Amniotic stem cell (primary cell): ENCODE data around the gene CKM.

Experiments
- DNase-seq: peaks from one replicate; lab custom pipeline; 2025; lab: John Stamatoyannopoulos, UW

CKM gene

DNA sequence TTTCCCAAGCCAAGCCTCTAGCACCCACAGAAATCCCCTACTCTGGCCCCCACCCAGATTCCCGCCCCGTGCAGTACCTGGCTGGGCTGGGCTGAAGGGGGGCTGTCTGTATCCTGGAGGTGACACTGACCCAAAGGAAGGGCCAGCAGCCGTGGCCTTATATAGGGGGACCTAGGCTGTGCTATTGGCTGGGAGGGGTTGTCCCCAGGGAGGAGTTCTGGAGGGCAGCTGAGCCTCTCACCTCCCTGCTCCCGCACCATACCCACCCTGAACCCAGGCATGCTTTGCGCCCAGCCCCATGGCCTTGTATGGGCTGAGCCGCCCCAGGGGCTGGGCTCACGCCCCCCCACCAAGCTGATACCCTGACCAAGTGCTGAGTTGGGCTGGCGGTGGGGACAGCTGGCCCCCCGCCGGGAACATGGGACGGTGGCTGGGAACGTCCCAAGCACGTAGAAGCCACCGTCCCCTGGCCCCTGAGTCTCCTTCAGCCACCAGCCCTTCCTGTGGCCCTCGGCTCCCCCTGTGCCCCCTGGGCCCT is at the start of gene CKM:
CKM (minus strand) TSS at position 132 of the 538 bp plus-strand sequence. CDS start 3,162 bp downstream, outside the sequence.
- DNase-seq, result no peak

DNA sequence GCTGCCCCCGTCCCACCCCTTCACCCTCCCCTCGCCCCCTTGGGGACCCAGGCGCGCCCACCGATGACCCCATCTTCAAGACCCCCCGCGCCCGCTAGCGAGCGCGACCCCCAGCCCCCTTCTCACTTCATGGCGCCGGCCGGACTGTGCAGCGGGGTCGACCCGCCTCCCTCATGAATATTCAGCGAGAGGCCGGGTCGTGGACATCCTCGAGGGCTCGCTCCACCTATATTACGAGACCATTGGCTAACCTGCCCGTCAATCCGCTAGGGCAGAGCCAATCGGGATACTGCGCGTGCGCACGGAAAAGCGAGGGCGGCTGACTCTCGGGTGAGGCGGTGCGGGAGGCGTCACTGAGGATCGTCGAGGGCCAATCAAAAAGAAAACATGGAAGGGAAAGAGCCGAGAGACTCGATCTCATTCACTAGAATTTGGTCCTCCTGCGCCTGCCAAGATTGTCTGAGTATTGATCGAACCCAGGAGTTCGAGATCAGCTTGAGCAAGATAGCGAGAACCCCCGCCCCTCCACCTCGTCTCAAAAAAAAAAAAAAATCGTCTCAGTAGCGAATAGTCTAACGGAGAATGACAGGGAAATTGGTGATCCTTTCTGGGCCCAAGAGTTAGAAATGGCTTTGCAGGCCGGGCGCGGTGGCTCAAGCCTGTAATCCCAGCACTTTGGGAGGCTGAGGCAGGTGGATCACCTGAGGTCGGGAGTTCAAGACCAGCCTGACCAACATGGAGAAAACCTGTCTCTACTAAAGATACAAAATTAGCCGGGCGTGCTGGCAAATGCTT is 47.9 kb upstream of the CKM start, which contains the start of gene ERCC2:
ERCC2 (minus strand) TSS at position 164 of the 795 bp plus-strand sequence; CDS start at position 131, 33 bp downstream.
- DNase-seq, result peak; percentile 98

DNA sequence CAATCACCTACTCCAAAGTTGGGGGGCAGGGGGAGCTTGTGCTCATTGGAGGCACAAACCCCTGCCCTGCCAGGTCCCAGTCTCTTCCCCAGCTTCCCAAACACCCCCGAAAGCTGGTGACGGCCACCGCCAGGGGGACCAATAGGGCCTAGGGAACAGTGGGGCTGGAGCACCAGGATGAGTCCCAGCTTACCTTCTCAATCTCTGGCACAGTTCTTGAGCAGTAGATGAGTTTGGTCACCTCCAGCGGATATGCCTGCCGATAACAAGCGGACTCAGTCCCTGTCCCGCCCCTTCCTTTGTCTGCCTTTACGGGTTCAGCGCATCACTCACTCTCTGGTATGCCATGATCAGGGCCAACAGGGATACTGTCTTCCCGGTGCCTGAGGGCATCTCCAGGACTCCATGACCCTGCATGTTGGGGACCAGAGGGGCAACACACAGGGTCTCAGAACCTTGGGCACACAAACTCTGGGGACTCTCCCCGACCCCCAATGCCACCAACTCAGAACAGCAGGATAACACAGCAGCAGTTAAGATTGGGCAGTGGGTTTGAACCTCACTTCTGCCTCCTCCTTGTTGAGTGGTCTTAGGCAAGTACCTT is 46.2 kb upstream of the CKM start:
- no peak for DNase-seq

DNA sequence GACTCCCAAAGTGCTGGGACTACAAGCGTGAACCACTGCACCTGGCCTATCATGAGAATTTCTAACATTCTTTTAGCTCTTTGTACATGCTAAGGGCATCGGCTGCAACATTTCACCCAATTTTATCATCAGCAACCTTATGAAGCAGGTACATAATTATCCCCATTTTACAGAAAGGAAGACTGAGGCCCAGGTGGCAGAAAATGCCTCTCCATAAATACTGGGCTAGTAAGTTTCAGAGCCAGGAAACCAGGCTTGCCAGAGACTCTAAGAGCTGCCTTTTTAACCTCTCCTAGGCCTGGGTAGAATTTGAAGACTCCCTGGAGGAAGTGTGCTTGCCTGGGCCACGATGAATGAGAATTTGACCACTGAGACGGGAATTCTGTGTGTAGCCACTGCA is 45.5 kb upstream of the CKM start:
- no peak for DNase-seq

DNA sequence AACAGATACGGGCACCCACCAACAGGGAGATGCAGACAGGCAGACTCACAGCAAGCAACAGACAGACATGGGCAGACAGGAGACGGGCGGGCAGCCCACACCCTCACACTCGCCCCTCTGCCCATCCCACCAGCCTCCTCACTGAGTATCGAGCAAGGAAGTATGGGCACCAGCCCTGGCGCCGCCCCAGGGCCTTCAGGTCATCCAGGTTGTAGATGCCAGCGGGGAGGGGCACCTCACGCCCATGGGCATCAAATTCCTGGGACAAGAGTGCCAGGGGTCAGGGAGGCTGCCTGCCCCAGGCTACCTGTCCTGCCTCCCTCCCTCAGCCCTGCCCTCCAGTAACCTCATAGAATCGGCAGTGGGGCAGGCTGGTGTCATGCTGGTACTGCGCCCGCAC is 42.0 kb upstream of the CKM start:
- DNase-seq, result no peak

DNA sequence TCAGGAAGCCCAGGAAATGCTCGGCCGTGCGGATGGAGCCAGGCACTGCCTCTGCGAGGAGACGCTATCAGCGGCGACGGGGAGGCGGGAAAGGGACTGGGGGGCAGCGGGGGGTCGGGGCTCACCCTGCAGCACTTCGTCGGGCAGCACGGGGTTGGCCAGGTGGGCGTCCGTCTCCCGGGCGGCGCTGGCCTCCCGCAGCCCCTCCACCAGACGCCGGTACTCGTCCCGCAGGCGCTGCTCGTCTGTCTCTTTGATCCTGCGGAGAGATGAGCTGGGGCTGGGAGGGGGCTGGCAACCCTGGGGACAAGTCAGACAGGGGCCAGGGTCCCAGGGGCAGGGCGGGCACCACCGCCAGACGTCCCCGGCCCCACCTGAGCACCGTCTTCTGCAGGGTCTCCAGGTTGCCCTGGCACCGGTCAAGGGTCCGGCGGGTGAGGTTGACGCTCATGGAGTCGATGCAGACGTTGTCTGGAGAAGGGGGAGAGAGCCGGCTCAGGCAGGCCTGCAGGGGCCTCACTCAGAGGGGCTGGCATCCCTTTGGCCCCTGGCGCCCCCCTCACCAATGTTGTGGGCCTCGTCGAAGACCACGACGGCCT is 41.3 kb upstream of the CKM start:
- DNase-seq, result no peak

DNA sequence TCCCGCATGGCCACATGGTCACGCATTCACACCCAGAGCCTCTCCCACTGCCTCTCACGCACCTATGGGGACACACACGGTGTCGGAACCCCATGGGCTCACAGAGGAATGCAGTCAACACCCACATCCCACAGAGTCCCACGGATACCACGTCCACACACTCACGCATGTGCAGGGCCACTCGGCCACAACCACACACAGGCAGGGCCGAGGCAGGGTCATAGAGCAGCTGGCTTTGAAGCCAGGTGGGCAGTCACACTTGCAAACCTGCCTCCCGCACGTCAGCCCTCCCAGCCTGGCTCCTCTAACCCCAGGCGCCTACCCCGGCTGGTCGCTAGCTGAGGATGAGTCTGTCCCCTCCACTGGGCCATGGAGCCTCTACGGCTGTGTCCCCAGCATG is 39.6 kb upstream of the CKM start:
- no peak for DNase-seq

DNA sequence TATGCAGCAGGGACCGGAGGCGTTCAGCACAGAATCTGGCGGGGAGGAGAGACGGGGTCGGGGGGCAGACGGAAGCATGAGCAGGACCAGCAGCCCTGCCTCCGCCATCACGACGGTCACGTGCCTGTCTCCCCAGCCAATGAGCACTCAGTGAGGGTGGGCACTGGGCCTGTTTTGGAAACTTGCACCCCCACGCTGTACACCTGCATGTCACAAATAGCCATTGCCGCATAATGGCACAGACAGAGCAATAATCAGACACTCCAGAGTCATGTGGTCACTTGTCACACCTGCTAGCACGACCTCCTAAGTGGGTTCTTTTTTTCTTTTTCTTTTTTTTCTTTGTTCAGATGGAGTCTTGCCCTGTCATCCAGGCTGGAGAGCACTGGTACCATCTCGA is 38.9 kb upstream of the CKM start:
- DNase-seq, result no peak

DNA sequence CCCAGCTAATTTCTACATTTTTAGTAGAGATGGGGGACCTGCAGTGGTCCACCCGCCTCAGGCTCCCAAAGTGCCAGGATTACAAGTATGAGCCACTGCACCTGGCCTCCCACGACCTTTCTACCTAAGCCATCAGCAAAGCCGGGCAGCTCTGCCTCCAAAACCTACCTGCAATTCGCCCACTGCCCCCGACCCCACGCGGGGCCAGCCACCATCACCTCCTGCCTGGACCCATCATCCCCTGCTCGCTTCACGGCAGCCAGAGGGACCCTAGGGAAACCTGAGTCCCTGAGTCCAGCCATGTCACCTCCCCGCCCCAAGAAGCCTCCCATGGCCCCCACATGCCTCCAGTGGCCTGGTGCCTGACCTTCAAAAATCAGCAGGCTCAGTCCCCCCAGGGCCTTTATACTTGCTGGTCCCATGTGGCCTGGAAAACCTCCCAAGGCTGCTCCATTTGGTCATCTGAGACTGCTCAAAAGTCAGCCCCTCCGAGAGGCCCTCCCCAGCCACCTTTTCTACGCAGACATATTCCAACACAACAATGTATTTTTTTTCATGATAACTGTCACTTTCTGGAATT is 35.6 kb upstream of the CKM start:
- DNase-seq, result no peak

DNA sequence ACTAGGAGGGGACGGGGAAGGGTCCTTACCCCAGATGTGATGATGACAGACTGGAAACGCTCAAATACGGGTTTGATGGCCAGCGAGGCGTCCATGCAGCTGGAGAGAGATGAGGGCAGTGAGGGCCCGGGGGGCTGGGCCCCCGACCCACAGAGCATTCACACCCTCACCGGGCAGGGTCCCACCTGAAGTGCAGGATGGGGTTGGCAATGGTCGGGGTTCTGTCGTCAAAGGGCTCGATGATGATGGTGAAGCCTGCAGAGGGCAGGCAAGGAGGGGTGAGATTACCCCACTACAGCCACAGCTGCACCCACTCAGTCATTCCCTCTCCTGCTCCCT is 34.7 kb upstream of the CKM start:
- DNase-seq, result no peak

DNA sequence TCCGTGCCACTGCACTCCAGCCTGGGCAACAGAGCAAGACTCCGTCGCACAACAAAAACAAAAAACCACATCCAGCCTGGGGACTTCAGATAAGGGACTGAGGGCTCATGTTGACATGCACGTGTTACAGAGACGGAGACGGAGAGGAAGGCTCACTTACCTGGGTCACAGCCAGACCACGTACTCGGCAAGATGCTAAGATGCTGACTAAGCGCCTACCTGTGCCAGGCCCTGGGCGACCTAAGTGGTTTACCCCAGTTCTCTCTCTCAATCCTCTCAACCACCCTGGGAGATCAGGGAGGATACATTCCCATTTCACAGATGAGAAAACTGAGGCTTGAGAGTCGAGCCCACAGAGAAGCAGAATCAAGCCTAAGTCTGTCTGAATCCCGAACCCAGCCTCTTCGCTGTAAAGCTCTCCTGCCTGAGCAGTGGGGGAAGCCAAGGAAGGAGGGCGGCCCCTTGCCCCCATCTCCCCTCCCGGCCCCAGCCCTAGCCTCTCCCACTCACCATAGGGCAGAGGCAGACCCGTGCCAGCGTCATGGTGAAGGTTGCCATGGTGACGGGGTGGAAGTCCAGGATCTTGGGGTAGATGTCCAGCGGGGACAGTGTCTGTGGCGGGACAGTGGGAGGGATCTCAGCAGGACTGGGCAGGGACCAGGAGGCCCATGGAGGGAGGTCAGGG is 34.2 kb upstream of the CKM start:
- no peak for DNase-seq

DNA sequence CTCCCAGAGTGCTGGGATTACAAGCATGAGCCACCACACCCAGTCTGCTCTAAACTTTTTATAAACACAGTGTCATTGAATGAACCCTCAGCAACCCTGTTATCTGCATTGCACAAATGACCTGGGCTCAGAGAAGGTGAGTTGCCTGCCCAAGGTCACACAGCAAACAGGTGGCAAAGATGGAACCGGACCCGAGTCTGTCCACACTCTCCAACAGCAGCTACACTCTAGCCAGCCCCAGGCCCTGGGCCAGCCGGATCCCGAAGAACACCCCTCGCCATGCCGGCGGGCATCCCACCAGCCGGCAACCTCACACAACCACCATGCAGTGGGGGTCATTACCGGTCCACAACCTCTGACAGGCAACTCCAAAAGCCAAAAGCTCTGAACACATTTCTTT is 33.2 kb upstream of the CKM start:
- no peak for DNase-seq

DNA sequence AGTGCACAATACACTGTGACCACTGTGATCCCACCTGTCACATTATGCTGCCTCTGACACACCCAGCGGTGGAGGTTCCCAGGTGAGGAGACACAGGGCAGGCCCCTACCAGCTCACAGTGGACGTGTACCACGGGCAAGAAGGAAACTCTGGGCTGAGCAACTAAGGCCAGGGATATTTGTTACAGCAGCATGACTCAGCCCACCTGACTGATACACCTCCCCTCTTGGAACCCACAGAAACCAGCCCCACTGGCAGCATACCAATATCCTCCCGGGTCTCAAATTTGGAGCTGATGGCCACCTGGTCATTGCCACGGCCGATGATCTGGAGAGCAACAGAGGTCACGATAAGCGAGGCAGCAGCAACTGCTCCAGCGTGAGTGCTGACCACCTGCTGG is 32.7 kb upstream of the CKM start:
- no peak for DNase-seq

DNA sequence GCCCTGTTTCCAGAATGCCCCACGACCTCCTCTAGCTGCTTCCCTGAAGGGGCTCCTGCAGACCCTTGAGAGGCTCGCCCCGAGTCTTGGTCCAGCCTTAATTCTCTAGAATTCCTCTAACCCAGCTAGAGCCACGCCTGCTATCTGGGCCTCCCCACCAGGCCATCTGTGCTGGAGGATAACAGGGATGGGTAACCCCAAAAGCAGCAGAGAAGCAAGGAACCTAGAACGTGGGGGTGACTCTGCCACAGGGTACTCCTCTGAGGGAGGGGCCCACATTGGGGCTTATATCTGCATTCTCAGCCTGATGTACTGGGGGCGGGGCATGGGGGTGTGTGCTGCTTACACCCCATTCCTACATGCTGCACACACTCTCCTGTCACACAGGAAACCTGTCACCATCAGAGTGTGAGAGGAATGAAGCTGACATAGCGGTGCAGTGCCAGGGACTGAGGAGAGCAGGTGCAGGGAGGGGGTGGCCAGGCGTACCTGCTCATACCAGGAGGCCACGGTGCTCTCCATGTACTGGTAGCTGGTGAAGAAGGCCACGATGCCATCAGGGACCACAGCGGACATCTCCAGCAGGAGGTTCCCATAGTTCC is 31.7 kb upstream of the CKM start:
- no peak for DNase-seq

DNA sequence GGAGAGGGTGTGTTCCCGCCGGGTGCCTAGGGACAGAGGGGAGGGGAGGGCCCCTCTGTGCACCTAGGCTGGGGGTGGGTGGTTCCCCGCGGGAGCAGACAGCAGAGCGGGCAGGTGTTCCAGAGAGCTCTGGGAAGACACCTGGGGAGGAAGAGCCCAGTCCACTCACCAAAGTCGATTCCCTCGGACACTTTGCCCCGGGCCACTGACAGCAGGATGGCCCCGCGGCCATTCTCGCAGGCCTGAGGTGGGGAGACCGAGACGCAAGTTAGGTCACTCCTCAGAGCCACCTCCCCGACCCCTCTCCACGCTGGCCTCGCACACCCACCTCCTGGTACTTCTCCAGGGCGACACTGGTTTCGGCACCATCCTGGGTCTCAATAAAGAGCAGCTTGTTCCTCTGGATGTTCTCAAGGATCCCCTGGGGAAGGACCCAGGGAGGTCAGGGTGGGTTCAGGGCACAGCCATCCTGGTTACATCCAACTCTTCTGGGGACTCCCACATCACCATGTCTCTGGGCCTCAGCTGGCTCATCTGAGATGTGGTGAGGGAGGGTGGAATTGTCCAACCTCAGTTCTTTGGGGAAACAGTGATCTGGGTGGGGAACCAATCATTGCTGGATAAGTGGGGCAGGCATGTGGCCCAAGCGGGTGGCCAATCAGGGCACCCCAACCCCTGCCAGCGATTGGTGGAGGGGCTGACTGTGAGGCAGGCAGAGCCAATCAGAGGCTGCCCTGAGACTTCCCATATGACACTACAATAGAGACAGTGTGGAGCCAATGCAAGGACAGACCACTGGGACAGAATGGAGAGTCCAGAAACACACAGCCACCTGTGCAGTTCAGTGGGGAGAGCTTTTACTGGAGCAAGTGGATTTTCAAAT is 30.5 kb upstream of the CKM start:
- no peak for DNase-seq

DNA sequence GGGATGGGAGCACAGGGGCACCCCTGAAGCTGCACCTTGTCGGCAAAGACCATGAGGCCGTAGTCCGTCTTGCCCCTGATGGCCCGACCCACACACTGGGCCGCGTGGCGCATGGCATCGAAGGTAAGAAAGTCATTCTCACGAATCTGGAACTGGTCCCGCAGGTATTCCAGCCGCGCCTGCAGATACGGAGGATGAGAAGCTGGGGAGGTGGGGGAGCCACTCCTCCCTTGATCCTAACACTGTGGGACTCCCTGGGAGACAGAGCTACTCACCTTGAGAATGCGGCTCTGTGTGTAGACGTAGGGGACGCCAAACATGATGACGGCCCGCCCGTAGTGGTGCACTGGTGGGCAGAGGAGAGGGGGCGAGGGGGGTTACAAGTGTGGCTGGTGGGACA is 29.8 kb upstream of the CKM start:
- no peak for DNase-seq

DNA sequence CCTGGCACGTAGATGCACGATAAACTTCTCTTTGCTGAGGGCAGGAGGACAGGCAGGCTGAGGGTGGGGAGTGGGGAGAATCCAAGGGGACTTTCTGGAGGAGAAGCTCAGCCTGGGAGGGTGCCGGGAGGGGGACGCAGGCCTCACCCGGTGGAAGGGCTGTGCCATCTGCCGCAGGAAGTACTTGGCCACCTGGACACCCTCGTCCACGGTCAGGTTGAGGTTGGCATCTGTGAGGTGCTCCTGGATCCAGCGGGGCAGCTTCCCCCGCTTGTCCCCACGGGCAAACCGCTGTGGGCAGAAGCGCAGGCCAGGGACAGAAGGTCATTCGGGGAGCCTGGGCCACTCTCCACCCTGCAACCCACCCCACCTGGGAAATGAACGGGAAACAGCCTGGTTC is 29.4 kb upstream of the CKM start:
- no peak for DNase-seq

DNA sequence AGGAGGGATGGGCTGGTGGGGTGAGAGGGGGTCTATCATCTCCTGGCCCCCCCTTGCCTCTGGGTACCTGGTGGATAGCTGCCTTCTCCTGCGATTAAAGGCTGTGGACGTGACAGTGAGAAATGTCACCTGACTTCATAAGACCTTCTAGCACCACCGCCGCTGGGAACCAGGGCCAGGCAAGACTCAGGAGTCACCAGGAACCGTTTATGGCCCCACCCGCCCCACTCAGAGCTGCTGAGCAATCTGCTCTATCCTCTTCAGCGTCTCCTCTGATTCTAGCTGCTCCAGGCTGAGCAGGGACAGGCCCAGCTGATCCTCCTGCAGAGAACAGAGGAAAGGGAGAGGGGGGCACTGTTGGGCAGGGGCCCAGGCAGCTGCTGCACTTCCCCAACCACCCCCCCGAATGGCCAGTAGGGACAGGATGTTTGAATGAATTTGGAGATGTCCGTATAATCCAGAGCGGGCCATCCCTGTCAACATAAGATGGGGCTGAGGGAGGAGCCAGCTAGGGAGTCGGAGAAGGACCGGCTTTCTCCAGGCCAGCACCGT is 28.8 kb upstream of the CKM start:
- DNase-seq, result no peak

DNA sequence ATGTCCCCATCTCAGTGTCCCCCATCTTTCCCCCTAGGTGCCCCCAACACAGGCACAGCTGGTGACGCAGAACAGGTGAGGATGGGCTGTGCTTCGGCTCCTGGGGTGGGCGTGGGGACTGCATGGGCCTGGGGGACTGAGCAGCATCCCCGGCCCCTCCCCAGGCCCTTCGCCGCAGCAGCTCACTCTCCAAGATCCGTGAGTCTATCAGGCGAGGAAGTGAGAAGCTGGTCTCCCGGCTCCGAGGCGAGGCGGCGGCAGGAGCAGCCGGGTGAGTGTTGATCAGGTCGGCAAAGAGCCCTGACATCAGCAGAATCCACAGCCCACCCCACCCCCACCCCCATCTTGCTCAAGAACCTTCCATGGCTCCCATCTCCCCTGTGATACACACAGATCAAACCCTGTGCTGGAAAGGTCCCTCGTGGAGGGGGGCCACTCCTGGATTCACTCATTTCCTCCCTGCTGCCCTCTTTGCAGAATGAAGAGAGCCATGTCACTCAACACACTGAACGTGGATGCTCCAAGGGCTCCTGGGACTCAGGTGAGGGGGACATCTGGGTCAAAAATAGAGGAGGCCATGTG is 27.9 kb upstream of the CKM start:
- DNase-seq, result no peak

DNA sequence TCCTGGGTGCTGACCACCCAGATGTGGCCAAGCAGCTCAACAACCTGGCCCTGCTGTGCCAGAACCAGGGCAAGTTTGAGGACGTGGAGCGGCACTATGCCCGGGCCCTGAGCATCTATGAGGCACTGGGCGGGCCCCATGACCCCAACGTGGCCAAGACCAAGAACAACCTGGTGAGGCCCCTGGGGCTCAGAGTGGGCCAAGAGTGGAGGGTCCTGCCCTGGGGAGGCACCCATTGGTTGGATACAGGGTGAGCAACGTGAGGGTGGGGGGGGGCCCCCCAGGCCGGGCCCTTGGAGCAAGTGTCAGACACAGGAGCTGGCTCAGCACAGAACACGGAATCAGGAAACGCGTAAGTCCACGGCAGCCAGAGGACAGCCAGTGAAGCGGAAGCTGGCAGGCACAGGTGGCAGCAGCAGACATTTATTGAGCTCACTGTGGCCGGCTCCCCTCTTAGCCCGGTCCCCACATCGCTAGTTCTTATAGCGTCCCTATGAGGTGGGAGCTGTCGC is 26.8 kb upstream of the CKM start:
- DNase-seq, result no peak
